OCI-LY1 (cell line): Measurements from ENCODE around the gene JPT1.

Experiments used
- H2AFZ ChIP-seq: fragments of 200-600 bp; sonication (generic), shearing (Covaris generic); 2 replicates; pipeline ENCODE4 v1.6.0; 2014; ENCODE audit warnings: antibody characterized with exemption, mild to moderate bottlenecking, low read length
- H3F3A ChIP-seq: fragments of 200-600 bp; sonication (generic), shearing (Covaris generic); 2 replicates; pipeline ENCODE4 v1.6.0; 2014; ENCODE audit warnings: mild to moderate bottlenecking, antibody characterized with exemption, low read length, moderate library complexity; ENCODE audit not compliant: insufficient read depth
- H3K27ac ChIP-seq: fragments of 200-600 bp; sonication (generic); 2 replicates; pipeline ENCODE4 v1.5.1; 2014; ENCODE audit warnings: low read length, mixed run types, mild to moderate bottlenecking, low read depth; ENCODE audit not compliant: poor library complexity, severe bottlenecking
- H3K27me3 ChIP-seq: fragments of 200-600 bp; sonication (generic); 2 replicates; pipeline ENCODE4 v1.6.0; 2014; ENCODE audit warnings: antibody characterized with exemption, mild to moderate bottlenecking, low read length, moderate library complexity; ENCODE audit not compliant: insufficient read depth
- H3K36me3 ChIP-seq: fragments of 200-600 bp; sonication (generic); 2 replicates; pipeline ENCODE4 v1.6.1; 2014; ENCODE audit warnings: mild to moderate bottlenecking, antibody characterized with exemption, low read length, moderate library complexity, mixed read lengths; ENCODE audit not compliant: insufficient read depth
- H3K4me1 ChIP-seq: fragments of 200-600 bp; sonication (generic); 2 replicates; pipeline ENCODE4 v1.5.1; 2014; ENCODE audit warnings: mild to moderate bottlenecking, low read length, moderate library complexity; ENCODE audit not compliant: insufficient read depth, severe bottlenecking
- H3K4me2 ChIP-seq: fragments of 200-600 bp; sonication (generic), shearing (Covaris generic); 2 replicates; pipeline ENCODE4 v1.6.1; 2014; ENCODE audit warnings: low read length
- H3K4me3 ChIP-seq: fragments of 200-600 bp; sonication (generic); 2 replicates; pipeline ENCODE4 v1.5.1; 2014; ENCODE audit warnings: low read length, low read depth, mild to moderate bottlenecking, mixed read lengths; ENCODE audit not compliant: poor library complexity, severe bottlenecking
- H3K79me2 ChIP-seq: fragments of 200-600 bp; shearing (Covaris generic); 2 replicates; pipeline ENCODE4 v1.6.1; 2016; ENCODE audit warnings: mixed run types, low read length, mixed read lengths; ENCODE audit not compliant: insufficient read depth
- H3K9ac ChIP-seq: fragments of 200-600 bp; sonication (generic), shearing (Covaris generic); 2 replicates; pipeline ENCODE4 v1.6.1; 2014; ENCODE audit warnings: mild to moderate bottlenecking, low read length, mixed read lengths
- H3K9me2 ChIP-seq: fragments of 200-600 bp; sonication (generic), shearing (Covaris generic); 2 replicates; pipeline ENCODE4 v1.6.1; 2014; ENCODE audit warnings: low read depth, mild to moderate bottlenecking, low read length, mixed read lengths
- H3K9me3 ChIP-seq: fragments of 200-600 bp; shearing (Covaris generic); 2 replicates; pipeline ENCODE4 v1.6.1; 2014; ENCODE audit warnings: low read length, mixed read lengths
- H4K20me1 ChIP-seq: fragments of 200-600 bp; sonication (generic), shearing (Covaris generic); 2 replicates; pipeline ENCODE4 v1.6.0; 2016; ENCODE audit warnings: mild to moderate bottlenecking, low read length; ENCODE audit not compliant: insufficient read depth
- CTCF ChIP-seq: fragments of 200-600 bp; sonication (generic), shearing (Covaris generic); IDR thresholded peaks from 2 replicates; pipeline ENCODE4 v1.5.1; 2017; ENCODE audit warnings: mild to moderate bottlenecking, antibody characterized with exemption, low read length, moderate library complexity, mixed read lengths
- EZH2 ChIP-seq: fragments of 200-600 bp; sonication (generic), shearing (Covaris generic); IDR thresholded peaks from 2 replicates; pipeline ENCODE4 v1.8.0; 2017; ENCODE audit warnings: borderline replicate concordance, mixed run types, mild to moderate bottlenecking, antibody characterized with exemption, low read length, moderate library complexity, mixed read lengths

JPT1 gene

GRCh38 chr17:75152523-75152921 is 1.8 kb downstream of the JPT1 start:
- Histone ChIP-seq H3F3A (no peaks in the 10 kb centered on the region), H3K4me1 (peaks cover 21% of the 10 kb centered on the region), H3K79me2 (peaks cover 56% of the 10 kb centered on the region), H3K9me3 (no peaks in the 10 kb centered on the region), H3K27ac (peak overlapping the region; percentile 42), H3K4me2 (peak overlapping the region; percentile 100), H2AFZ (no peak overlapping the region), H3K27me3 (no peaks in the 10 kb centered on the region), H3K36me3 (peaks cover 36% of the 10 kb centered on the region), H3K9me2 (no peaks in the 10 kb centered on the region), H3K4me3 (peak overlapping the region; percentile 100), H4K20me1 (no peaks in the 10 kb centered on the region), H3K9ac (peak overlapping the region; percentile 100)
- TF ChIP-seq EZH2 (no peak), CTCF (no peak)

- H2AFZ ChIP-seq: no peak overlapping the region
- H4K20me1 ChIP-seq: no peaks in the 10 kb centered on the region
- H3K4me1 ChIP-seq: peaks cover 21% of the 10 kb centered on the region
- H3K9me2 ChIP-seq: no peaks in the 10 kb centered on the region
- H3F3A ChIP-seq: no peaks in the 10 kb centered on the region
- peak overlapping the region; percentile 100 for H3K4me3 ChIP-seq
- TF ChIP-seq EZH2 (no peak), CTCF (no peak)
- peak overlapping the region; percentile 100 for H3K4me2 ChIP-seq
- H3K9me3 ChIP-seq: no peaks in the 10 kb centered on the region
- H3K79me2 ChIP-seq: peaks cover 56% of the 10 kb centered on the region
- H3K27ac ChIP-seq: no peak overlapping the region
- peaks cover 42% of the 10 kb centered on the region for H3K36me3 ChIP-seq
- peak overlapping the region; percentile 100 for H3K9ac ChIP-seq
- no peaks in the 10 kb centered on the region for H3K27me3 ChIP-seq
These were observed 2.4 kb downstream of the JPT1 start for GRCh38 chr17:75151930-75152329.

- H3K9ac ChIP-seq: no peak overlapping the region
- H3K79me2 ChIP-seq: peaks cover 44% of the 10 kb centered on the region
- H4K20me1 ChIP-seq: no peaks in the 10 kb centered on the region
- TF ChIP-seq EZH2 (no peak), CTCF (no peak)
- peaks cover 70% of the 10 kb centered on the region for H3K36me3 ChIP-seq
- H3K27ac ChIP-seq: no peak overlapping the region
- no peaks in the 10 kb centered on the region for H3K27me3 ChIP-seq
- H3F3A ChIP-seq: no peaks in the 10 kb centered on the region
- no peak overlapping the region for H3K4me3 ChIP-seq
- no peak overlapping the region for H3K4me2 ChIP-seq
- H3K9me3 ChIP-seq: no peaks in the 10 kb centered on the region
- H3K9me2 ChIP-seq: no peaks in the 10 kb centered on the region
- H2AFZ ChIP-seq: no peak overlapping the region
- peaks cover 13% of the 10 kb centered on the region for H3K4me1 ChIP-seq
These were observed 6.3 kb downstream of the JPT1 start for GRCh38 chr17:75147878-75148546.
